ENCODE results near the gene KPNB1. TPM values are rescaled to one million over a fixed set of nuclear protein-coding genes. Genes with fewer than 3 reads are reported as not detected.

Gene KPNB1
- total and polyA plus RNA-seq, 2 of the 4 experiments (the other 2 are of a cell fraction), result 206 to 1,082 TPM

- H3K79me1 ChIP-seq (ENCODE audit: low read depth in 1 of 2, low read length in 2 of 2), result peaks cover 13 to 38% of the 10 kb centered on the region in 2 experiments
- POLR2A ChIA-PET (ENCODE audit: unreplicated experiment), result interaction anchor here (0.5 kb wide), 1 partner anchor 8 kb away, joined by 5 read pairs; no protein-coding TSS in a partner anchor
- H3K9ac ChIP-seq (ENCODE audit: low read depth, low read length), result no peak overlapping the region
- peaks cover 17% of the 10 kb centered on the region for H3K9me1 ChIP-seq (ENCODE audit: insufficient read depth, low read length)
- peak; percentile 4; the same call in 1 of the 2 replicates for ATAC-seq (ENCODE audit: low read depth)
- in situ Hi-C loops (cut with MboI; ENCODE audit: low sequenced_read_pairs), result no loop called here
- TF ChIP-seq MAFK (IDR thresholded peaks at IDR 0.05; ENCODE audit: low read depth, low read length), result no peak
- TF ChIP-seq MAZ (IDR thresholded peaks at IDR 0.05; ENCODE audit: borderline replicate concordance, low read depth, low read length), result no peak
- no peak for TF ChIP-seq CTCF (conservative IDR thresholded peaks at IDR 0.05; ENCODE audit: low read depth, low read length)
- TF ChIP-seq NFE2L2 (IDR thresholded peaks at IDR 0.05; ENCODE audit: low read depth, low read length), result no peak
- TF ChIP-seq USF2 (IDR thresholded peaks at IDR 0.05; ENCODE audit: low read depth, low read length), result no peak
- TF ChIP-seq POLR2A (IDR thresholded peaks at IDR 0.05; ENCODE audit: low read depth, low read length), result no peak
- TF ChIP-seq RFX5 (IDR thresholded peaks at IDR 0.05; ENCODE audit: low read depth, low read length), result no peak
- TF ChIP-seq MXI1 (IDR thresholded peaks at IDR 0.05; ENCODE audit: borderline replicate concordance, low read depth, low read length), result no peak
- TF ChIP-seq FOS (IDR thresholded peaks at IDR 0.05; ENCODE audit: low read depth, low read length), result no peak
- no peak for TF ChIP-seq RAD21 (IDR thresholded peaks at IDR 0.05; ENCODE audit: low read length)
- no peak for TF ChIP-seq CHD1 (IDR thresholded peaks at IDR 0.05; ENCODE audit: low read depth, low read length)
- TF ChIP-seq CEBPB (IDR thresholded peaks at IDR 0.05; ENCODE audit: low read depth, low read length), result no peak
- TF ChIP-seq RCOR1 (IDR thresholded peaks at IDR 0.05; ENCODE audit: insufficient replicate concordance, low read length), result no peak
- no peak for TF ChIP-seq BHLHE40 (IDR thresholded peaks at IDR 0.05; ENCODE audit: low read depth, low read length)
- CTCF ChIA-PET, result no interaction called here
- DNase-seq, result peak; percentile 34
- no peak overlapping the region; the same call in 1 of the 2 replicates for H3K56ac ChIP-seq (ENCODE audit: extremely low read depth, insufficient read depth, low read length)
- 80% methylated on average over 1 of the region's 7 CpGs; no CpG with 5 or more reads in 1 of the 2 experiments for WGBS, 2 experiments (ENCODE audit: extremely low coverage in 2 of 2, insufficient read length in 1 of 2)
- H4K5ac ChIP-seq (ENCODE audit: low read depth, low read length), result no peak overlapping the region
- no peak overlapping the region for H2BK15ac ChIP-seq (ENCODE audit: low read depth, low read length)
- H4K91ac ChIP-seq (ENCODE audit: insufficient read depth, low read depth, low read length), result no peak overlapping the region
- H3K27me3 ChIP-seq (ENCODE audit: control insufficient read depth, insufficient read depth, low read length), result no peaks in the 10 kb centered on the region
- dilution Hi-C loops (cut with HindIII; ENCODE audit: low sequenced_read_pairs, unreplicated experiment), result no loop called here
- H3K14ac ChIP-seq (replicated peaks; ENCODE audit: low read depth, low read length), result no peak overlapping the region
- no peak overlapping the region for H4K8ac ChIP-seq (ENCODE audit: low read depth in 2 of 2, low read length in 2 of 2)
- no peaks in the 10 kb centered on the region for H3K9me3 ChIP-seq (ENCODE audit: control insufficient read depth, insufficient read depth, low read length)
- BruUV-seq (replicated peaks), result no TSS peak
- peak overlapping the region; percentile 65 for H2BK5ac ChIP-seq (ENCODE audit: low read depth, low read length, poor library complexity, severe bottlenecking)
- intact Hi-C loops (cut with micrococcal nuclease), result no loop called here
- no peak overlapping the region for H2BK120ac ChIP-seq (ENCODE audit: low read depth, low read length)
- H3K36me3 ChIP-seq (ENCODE audit: control insufficient read depth, insufficient read depth, low read length), result peaks cover 19% of the 10 kb centered on the region
- no peak overlapping the region for H3K4me3 ChIP-seq (ENCODE audit: insufficient read depth, low read depth, low read length)
- no peak overlapping the region for H2AK9ac ChIP-seq (replicated peaks; ENCODE audit: low read depth, low read length, poor library complexity)
- H3K4me1 ChIP-seq (ENCODE audit: control insufficient read depth, insufficient read depth, low read length), result peaks cover 20% of the 10 kb centered on the region
- no peak overlapping the region; the same call in 1 of the 2 replicates for H3K27ac ChIP-seq (ENCODE audit: insufficient read depth, low read length)
- H3K18ac ChIP-seq (ENCODE audit: low read depth, low read length), result no peak overlapping the region
- H4K20me1 ChIP-seq (ENCODE audit: insufficient read depth, low read length), result peaks cover 45% of the 10 kb centered on the region
- H3K23ac ChIP-seq (ENCODE audit: low read depth, low read length), result no peak overlapping the region
- no peak overlapping the region for H2AFZ ChIP-seq (replicated peaks; ENCODE audit: low read length, poor library complexity)
- no peak overlapping the region; the same call in 1 of the 2 replicates for H3K4me2 ChIP-seq (ENCODE audit: low read depth, low read length)
- no peak overlapping the region for H2AK5ac ChIP-seq (ENCODE audit: low read depth, low read length)
- H3K4ac ChIP-seq (ENCODE audit: low read depth, low read length), result no peak overlapping the region
- H2BK20ac ChIP-seq (ENCODE audit: low read depth, low read length), result no peak overlapping the region
Measured at GRCh38 chr17:47686664-47687327, 37.1 kb downstream of the KPNB1 start.

Measured in IMR-90 (cell line).